ENCODE measurements around the gene ROBO1.
A peak's percentile ranks its signal among the peaks of the same experiment; 100 is the strongest.
"Not testable (repeated sequence)": the region's sequence is repeated elsewhere in the genome, so short reads cannot be mapped to it uniquely, and the experiment has no call there.

Gene ROBO1

DNA sequence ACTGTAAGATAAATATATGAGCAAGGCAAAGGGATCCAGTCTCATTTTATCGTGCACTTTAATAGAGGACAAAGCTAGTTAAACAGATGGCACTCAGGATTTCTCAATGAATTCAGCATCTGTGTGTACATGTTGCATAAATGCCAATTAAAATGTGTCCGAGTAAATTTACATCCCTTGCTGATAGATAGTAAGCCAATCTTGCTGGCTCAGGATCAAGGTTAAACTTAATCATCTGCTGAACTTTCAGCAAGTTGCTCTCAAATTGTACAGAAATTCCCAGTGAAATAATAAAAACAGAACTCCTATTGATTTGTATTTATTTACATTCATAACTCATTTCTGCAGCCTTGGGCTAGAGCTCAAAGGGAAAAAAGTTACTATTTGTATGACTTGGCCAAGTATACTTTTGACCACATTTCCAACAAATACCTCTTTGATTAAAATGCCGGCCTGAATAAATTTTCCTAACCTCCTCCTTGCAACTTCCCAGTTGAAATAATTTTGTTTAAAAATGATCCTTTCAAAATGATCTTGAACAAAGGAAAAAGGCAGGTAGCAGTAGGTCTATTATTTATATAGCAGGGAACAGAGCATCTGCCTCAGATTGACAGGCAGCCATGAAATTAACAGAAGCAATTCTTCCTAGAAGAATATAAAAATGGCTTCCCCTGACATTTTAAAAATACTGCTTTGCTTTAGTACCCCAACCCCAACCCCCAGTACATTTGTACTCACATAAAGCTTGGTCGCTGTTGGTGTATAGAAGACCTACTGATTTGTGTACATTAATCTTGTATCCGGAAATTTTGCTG lies 1001.9 kb downstream of the ROBO1 start:
- no peak for DNase-seq

DNA sequence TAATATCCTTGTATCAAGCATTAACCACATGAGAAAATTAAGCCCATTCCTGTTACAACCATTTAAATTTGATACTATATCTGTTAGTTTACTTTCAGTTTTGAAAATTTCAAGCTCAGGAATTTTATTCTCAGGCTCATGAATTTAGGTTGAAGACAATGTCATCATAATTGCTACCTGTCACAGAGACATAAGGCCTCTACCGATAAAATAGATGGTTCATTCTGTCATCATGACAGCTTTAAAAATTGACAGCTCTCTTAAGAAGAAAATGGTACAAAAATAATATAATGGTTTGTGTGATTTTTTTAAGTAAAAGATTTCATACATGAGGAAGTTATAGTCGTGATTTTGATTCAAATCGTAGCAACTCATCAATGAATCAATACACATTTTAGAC lies 1003.2 kb downstream of the ROBO1 start:
- DNase-seq = no peak

DNA sequence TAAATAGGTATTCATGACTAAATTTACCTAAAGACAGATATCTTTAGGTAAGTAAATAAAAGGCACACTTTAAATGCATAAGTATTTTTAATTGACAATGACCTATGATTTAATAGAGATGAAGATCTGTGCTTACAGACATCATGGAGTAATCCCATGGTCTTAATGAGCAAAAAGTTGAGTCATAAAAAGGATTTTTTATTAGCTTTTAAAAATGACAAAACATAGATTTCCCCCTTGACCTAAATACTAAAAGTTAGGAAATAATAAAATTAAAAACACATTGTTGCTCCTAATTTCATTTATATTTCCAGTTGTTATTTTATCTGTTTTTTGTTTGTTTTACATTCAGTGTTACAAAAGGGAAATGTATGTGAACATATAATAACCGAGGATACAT lies 1005.7 kb downstream of the ROBO1 start:
- DNase-seq = no peak

DNA sequence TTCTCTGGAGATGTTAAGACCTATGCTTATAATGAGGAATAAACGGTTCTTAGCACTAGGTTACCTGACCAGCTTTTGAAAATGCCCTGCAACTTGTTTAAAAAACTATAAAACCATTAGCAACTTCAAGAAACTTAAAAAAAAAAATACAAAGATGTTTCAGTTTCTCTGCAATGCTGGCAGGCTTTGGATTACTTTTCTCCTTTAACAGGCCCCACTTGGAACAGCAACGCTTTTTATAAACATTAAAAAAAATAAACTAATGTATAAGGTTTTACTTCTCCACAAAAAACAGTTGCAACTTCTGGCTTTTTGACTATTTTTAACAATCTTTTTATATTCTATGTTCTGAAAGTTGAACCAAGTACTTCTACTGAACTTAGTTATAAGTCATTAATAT lies 1006.7 kb downstream of the ROBO1 start:
- DNase-seq = no peak

DNA sequence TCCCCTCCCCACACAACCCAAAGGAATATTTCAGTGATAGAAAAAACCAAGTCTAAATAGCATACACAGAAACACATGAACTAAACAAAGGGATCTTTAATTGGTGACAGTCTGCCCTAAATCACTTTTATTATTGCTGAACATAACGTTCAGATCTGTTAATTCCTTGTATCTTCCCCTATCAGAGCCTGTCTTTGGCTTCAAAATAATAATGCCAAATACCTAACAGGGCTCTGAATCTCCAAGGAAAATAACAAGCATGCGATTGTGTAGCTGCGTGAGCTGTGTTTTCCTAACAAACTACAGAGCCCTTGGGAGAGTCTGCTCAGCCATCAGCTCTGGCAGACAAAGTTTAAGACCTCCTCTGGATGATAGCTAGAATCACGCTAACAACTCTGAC lies 1010.1 kb downstream of the ROBO1 start:
- DNase-seq = no peak

DNA sequence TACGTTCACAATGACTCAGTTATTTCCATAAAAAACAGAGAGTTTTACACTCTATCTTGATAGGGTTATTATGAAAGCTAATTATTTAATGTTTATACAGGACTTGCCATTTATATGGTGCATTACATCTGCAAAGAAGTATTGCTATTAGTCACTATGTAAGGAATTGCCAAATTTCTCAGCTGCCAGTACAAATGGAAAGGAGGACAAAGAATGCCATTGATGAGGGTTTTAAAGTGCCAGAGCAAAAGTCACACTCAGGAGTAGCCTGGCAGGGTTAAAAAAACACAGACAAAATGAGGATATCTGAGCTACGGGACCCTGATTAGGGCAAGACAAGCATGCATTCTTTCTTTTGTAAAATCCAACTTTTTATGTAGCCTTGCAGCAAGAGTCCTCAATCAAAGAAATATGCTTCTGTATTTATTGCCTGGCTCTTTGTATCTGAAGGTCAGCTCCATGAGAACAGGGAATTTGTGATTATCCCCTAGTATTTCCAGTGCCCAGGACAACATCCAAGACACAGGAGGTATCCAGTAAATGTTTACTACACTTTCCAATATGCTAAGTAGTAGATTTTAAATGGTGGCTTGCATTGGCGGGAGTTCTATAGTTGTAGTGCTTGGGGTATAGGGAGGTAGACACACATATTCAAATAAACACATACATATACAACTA lies 1013.6 kb downstream of the ROBO1 start:
- DNase-seq = no peak

DNA sequence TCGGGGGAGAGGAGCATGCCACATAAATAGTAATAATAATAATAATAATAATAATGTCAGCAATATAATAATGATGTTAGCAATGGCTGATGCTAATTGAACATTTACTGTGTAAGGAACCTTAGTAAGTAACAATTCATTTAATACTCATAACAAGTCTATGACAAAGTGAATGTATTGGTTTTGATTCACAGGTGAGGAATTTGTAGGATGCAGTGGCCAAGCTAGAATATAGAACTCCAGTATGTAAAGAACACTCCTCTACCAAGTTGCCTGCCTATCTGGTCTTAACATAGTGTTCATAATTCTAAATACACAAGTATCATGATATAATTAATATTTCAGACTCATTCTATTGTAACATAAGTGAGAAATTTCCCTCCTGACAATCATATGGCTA lies 1016.5 kb downstream of the ROBO1 start:
- no peak for DNase-seq

DNA sequence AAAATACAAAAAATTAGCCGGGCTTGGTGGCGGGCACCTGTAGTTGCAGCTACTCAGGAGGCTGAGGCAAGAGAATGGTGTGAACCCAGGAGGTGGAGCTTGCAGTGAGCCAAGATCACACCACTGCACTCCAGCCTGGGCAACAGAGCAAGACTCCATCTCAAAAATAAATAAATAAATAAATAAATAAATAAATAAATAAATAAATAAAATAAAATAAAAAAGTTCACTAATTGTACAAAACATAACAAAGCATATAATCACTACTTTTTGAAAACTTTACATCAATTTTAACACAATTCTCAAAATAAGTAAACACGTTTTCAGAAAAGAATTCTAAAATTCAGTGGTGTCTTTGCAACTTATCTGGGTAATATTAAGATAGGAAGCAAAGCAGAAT lies 1017.5 kb downstream of the ROBO1 start:
- not testable (repeated sequence) for DNase-seq

DNA sequence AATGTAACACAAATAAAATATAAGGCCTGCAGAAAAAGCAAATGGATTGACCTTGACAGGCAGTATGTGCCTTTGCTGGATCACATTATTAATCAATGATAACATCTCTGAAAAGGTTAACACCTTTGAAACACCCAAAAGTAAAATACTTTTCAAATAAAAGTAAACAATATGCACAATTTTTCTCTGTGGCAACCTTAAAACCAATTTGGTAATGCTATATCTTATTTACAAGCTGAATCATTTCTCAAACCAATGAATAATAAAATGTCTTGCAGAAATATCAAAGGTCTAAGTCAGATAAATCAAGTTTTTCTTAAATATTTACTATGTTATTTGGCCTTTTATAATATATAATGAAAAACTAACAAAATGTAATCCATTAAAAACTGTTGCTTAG lies 1018.7 kb downstream of the ROBO1 start:
- no peak for DNase-seq

DNA sequence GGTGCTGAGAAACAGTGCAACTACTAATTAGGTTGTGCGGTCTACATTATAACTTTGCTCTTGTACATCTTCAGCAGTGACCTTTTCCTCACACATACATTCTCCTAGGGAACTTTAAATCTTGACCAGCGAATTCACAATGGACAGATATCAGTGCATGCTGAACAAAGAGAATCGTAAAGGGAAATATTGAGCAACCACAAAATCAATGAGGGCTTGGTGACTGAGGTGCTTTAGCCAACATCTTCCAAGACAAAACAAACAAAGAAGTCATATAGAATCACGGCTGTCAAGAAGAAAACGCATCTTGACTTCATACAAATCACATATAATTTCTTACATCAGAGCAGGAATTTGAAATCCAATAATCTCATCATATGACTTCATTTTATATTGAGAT lies 1022.0 kb downstream of the ROBO1 start:
- DNase-seq = no peak

DNA sequence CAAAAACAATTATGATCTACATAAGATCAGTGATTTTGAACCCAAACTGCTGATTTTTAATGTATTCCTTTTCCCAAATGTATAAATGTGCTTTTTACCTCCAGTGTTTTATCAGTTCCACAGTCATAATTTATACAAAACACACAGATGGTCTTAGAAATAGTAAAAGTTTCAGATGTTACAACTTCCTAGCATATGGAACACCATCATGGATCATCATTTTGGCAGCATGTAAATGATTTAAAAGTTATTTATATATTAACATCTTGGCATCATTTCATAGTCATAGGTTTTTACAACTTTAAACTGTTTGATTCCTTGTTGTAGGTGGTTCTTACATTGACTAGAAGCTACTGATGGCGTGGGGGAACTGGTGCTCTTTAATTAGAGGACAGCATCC lies 1025.3 kb downstream of the ROBO1 start:
- DNase-seq = no peak

DNA sequence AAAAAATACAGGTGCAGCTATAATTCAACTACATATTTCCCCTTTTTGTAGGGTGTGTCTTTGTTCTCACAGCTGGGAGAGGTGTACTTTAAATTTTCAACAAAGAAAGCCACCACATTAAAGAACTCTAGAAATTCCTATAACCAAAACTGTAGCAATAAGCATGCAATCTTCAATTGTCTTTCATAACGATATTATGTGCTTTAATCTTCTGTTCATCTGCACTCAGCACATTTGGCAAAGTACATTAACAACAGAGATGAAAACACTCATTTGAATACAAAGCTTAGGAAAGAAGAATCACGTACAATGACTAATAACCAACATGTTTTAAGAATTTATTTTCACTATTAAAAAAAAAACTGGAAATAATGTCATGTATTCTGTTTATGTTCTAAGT lies 1025.8 kb downstream of the ROBO1 start:
- DNase-seq = no peak

DNA sequence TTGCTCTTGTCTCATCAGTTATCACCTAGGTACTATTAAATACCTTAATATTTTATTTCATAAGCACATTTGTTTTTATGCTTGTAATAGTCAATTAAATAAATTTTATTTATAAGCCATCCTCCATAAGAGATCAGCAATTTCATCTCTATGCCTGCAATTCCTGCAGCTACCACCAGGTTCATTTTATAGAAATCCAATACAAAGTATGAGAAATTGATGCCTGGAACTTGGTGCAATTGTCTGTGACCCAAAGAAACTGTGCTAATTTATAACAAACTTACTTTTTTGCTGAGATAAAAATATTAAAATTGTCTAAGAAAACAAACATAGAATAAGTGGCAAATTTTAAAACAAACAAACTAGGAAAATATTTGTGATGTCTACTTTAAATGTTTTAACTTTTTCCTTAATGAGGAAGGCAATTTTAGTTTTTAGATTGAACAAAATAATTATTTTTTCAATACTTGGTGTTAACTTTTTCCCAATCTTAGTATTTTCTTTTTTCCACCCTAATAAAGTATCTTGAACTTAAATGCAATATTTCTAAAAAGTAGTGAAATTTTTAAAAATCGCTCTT lies 1026.6 kb downstream of the ROBO1 start:
- DNase-seq = peak in 3 of 4 experiments; percentile 3 to 10 (median 6)

DNA sequence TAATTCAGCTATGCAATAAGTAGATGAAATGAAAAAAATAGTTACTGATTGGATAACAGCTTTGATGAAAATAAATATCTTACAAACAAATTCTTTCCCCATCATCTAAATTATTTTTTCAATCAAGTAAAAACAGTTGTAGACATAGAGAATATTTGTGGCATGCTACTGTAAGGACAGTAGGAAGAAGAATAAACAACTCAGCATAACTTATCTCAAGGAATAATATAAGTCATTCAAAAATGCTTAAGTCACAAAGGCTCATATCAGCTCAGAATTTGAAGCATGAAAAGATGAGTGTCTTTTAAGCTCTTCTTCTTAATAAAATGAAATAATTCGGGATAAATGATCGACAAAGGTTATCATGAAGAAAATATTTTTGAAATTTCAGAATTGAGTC lies 1029.0 kb downstream of the ROBO1 start:
- DNase-seq = no peak

DNA sequence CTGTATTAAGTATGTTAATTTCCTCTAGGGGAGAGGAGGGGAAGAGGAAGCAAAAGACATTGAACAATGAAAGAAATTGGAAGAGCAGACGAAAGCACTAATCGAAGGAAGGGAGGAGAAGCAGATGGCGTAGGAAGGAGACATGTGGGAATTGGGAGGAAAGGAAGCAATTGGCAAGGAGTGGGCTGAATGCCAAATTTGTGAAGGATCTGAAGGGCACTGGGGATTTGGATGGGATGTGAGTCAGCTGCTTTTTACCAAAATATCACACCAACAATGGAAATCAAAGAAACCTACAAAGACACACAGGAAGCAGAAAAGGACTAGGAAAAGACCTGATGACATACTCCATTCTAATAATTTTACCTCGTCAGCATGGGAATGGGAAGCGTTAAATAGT lies 1029.8 kb downstream of the ROBO1 start:
- DNase-seq = no peak

DNA sequence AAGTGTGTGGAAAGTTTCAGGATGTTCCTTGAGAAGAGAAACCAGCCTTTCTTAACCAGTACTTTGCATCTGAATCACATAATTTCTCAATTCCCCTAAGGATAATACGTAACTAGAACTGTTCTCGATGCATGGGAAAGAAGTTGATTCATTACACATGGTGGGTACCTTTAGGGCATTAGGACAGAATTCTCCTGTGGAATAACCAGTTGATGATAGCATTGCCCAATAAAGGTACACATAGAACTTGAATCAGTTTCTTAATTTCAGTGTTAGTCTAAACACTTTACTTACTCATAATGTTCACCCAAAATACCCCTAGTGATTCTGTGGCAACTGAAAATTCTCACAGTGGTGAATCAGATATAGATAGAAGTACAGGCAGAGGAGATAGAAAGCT lies 1030.9 kb downstream of the ROBO1 start:
- no peak for DNase-seq

DNA sequence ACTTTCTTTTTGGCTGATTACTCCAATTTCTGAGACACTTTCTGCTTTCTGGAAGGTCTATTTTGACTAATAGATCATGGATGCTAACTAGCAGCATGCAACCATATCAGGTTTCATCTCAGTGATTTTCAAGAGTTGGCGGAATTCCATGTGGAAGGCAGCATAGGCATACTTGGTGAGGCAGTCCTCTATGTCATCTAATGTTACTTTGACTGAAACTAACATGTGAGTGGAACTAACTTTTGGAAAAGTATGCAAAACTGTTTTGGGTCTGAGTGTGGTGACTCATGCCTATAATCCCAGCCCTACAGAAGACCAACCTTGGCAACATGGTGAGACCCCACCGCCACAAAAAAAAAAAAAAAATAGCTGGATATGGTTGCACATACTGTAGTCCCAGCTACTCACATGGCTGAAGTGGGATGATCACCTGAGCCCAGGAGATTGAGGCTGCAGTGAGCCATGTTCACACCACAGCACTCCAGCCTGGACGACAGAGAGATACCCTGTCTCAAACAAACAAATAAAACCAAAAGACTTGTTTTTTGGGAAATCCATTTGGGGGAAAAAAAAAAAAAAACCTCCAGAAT lies 1033.7 kb downstream of the ROBO1 start:
- DNase-seq = no peak

DNA sequence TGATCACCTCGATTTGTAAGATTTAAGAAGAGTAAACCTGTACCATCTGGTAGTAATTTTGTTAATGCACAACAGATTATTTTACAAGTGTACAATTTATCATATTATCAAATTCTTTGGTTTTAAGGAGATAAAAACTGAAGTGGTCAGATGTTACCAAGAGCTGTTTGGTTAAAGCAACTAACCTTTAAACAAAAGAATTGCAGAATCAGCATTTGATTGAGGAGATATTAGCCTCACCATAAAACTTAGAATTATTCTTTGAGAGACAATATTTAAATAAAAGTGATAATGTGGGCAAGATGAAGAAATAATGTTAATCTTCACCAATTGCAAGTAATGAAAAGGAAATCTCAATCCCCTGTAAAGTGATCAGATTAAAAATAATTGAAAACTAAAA lies 1034.9 kb downstream of the ROBO1 start:
- no peak for DNase-seq

DNA sequence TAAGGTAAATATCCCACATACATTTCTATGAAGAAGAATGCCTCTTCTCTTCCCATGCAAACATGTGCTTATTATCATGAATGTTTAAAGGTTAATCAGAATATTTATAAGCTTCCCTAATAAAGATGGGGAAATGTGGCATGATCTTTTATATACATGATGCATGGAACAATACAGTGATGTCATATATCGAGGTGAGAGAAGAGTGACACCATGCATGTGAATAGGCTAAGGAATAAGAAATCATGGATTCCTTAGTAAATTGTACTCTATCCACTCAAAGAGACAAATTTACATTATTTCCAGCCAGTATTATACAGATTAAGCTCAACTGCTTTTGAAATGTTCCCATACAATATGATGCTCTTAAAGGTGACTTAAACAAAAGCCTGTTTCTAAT lies 1035.3 kb downstream of the ROBO1 start:
- no peak for DNase-seq

DNA sequence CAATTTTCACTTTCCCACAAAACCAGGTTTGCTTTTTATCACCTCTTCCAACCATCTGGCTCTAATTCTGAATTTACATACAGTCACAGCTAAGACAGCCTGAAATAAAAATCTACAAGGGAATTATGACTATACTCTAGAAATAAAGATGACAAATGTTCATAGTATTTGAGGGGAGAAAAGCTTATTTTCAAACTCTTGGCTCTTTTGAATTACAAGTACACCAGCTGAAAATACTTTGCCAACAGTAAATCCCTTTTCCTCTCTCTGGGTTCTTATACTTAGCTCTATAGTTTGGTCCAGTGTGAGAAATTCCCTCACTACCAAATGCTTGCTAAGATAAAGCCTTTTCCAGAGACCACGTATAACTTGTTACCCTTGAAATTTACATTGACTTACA lies 1037.9 kb downstream of the ROBO1 start:
- no peak for DNase-seq

DNA sequence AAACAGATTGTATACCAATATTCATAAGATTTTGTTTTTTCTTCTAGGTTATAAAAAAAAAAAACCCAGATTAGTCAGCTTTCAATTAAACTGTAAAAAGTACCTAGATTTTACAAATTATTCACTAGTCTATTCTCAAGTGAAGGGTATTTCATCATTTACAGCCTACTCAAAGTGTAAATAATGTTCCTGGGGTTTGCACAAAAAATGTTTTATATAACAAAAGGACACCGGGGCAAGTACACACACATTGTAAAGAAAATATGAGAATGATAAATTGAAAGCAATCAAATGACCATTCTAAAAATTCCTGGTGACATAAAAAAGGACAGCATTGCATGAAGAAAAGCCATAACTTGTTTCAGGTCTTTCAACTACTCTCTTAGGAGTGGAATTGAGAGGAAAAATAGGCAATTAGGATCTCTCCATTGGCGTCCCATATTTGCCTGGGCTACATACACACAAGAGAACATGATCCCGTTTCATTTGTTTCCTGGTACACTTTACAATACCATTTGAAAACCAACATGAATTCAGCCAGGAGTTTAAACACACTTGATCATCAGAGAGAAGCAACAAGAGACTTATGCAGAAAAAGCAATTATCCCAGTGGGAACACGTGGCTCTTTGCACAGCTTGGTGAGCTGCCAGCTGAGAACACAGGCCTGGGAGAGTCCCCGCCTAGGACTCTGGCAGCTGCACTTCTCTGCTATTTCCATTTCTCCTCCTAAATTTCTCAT lies 1039.2 kb downstream of the ROBO1 start:
- no peak for DNase-seq

DNA sequence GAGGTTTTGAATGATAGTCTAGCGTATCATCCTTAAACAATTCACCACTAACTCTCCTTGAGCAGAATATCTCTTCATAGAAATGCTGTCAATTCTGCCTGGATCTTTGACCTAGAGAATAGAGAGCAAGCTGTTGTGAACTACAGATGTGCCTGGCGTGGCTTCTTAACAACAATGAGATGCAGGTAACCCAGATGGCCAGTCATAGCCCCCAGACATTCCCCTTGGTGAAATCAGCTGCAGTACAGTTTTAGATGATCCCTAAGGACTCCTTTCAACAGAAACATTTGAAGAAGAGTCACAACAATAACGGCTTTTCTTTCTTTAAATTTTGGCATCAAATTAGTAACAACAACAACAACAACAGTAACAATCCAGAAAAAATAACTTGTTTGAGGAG lies 1041.3 kb downstream of the ROBO1 start:
- no peak for DNase-seq

DNA sequence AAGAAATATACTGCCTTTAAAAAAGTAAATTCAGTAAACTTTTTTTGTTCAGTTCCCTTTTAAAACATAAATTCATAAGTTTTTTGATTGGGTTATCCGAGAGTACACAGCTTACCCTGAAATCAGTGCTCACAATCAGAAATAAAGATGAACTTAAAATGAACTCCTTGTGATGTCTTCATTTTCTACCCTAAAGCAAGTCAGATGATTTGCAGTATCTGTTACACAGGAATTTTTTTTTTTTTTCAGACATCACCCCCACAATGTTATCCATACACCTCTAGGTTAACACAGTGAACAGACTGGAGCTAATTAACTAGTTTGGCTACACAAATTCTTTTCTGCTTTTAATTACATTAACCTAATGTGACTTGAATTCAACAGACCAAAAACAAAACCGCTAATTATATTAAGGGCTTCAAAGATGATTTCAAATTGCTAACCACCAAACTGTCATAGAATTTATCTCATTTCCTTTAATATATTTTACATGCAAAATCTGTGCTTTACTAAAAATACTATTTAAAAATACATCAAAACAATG lies 1042.0 kb downstream of the ROBO1 start:
- DNase-seq = no peak
